Activated CD4-positive, alpha-beta memory T cell treated with anti-CD3 and anti-CD28 coated beads for 36 hours (primary cell): ENCODE results near the gene PLPP7. TPM values are rescaled to one million over a fixed set of nuclear protein-coding genes. Genes with fewer than 3 reads are reported as not detected.
"Not testable (repeated sequence)": the region's sequence is repeated elsewhere in the genome, so short reads cannot be mapped to it uniquely, and the experiment has no call there.

ENCODE experiments used
- CTCF ChIA-PET: fragments of 350-600 bp; sonication (Branson Sonifier 250); formaldehyde crosslinking; loops from one replicate; lab custom pipeline; 2021; ENCODE audit warnings: antibody characterized with exemption, inconsistent platforms; lab: Charles Lee
- POLR2A ChIA-PET: fragments of 350-600 bp; sonication (Branson Sonifier 250); formaldehyde crosslinking; loops from one replicate; lab custom pipeline; 2021; ENCODE audit warnings: antibody characterized with exemption; lab: Charles Lee
- DNase-seq: peaks from one replicate; pipeline ENCODE4 v3.0.0-alpha.2; 2020
- H3K27ac Mint-ChIP-seq: one replicate; pipeline ENCODE4 v1.8.0; 2021; ENCODE audit warnings: mixed read lengths
- H3K27me3 Mint-ChIP-seq: one replicate; pipeline ENCODE4 v1.8.0; 2021; ENCODE audit warnings: mixed read lengths
- H3K36me3 Mint-ChIP-seq: one replicate; pipeline ENCODE4 v1.8.0; 2021; ENCODE audit warnings: mixed read lengths
- H3K4me1 Mint-ChIP-seq: one replicate; pipeline ENCODE4 v1.8.0; 2021; ENCODE audit warnings: low read depth, mixed read lengths
- H3K4me3 Mint-ChIP-seq: one replicate; pipeline ENCODE4 v1.8.0; 2021; ENCODE audit warnings: mild to moderate bottlenecking, mixed read lengths
- H3K9me3 Mint-ChIP-seq: one replicate; pipeline ENCODE4 v1.8.0; 2021; ENCODE audit warnings: mixed read lengths
- intact Hi-C: fragments of 100-400 bp; cut with micrococcal nuclease; formaldehyde crosslinking; loops from one replicate; pipeline ENCODE4 v1.15.1; 2023
- total RNA-seq, 2 experiments: library from RNA; stranded (reverse); gene quantifications; one replicate each; pipeline ENCODE4 v1.2.3, GENCODE V29; 2021

PLPP7 gene
- total RNA-seq, 2 experiments from 2014 or later: not detected

DNA sequence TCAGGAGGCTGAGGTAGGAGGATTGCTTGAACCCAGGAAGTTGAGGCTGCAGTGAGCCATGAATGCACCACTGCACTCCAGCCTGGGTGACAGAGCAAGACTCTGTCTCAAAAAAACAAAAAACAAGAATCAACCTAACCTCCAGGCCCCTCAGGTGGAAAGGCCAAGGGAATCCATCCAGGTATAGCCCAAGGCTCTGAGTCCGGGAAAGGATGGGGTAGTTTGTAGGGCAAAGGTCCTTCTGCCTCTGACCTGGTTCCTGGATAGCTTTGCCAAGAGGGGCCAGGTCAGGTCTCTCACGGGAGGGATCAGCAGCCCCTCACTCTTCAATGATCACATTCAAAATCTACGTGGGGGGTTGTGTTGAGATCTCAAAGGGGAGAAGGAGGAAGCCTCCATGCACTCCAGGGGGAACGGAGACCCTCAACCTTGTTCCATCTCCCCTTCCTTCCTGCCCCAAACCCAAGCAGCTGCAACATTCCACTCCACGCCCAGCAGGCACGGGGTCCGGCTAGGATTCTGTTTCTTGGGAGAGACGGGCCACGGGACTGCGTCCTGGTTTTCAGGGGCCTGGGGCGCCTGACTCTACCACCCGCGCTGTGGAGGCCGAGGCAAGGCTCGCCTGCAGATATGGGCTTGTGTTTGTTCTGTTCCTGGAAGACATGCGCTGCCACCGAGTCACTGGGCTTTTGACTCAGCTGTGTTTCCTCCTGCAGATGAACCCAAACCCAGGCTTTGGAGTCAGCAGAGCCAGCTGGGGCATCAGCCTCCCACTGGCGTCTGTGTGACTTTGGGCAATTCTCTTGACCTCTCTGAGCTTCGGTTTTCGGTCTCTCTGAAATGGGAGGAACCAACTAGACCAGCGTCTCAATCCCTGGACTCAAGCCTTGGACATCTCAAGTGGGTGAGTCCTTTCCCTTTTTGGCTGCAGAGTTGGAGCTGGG, 35.5 kb downstream of the PLPP7 start:
- no peak overlapping the region for H3K4me3 Mint-ChIP-seq
- DNase-seq: no peak
- H3K9me3 Mint-ChIP-seq: no peaks in the 10 kb centered on the region
- ChIA-PET POLR2A (interaction anchor here (0.7 kb wide), 1 partner anchor 24 kb away, joined by 3 read pairs; no protein-coding TSS in a partner anchor), CTCF (interaction anchor here (1.5 kb wide), 1 partner anchor 12 kb away, joined by 10 read pairs; no protein-coding TSS in a partner anchor)
- intact Hi-C loops: no loop called here
- H3K27me3 Mint-ChIP-seq: no peaks in the 10 kb centered on the region
- H3K4me1 Mint-ChIP-seq: no peaks in the 10 kb centered on the region
- no peaks in the 10 kb centered on the region for H3K36me3 Mint-ChIP-seq
- no peak overlapping the region for H3K27ac Mint-ChIP-seq

DNA sequence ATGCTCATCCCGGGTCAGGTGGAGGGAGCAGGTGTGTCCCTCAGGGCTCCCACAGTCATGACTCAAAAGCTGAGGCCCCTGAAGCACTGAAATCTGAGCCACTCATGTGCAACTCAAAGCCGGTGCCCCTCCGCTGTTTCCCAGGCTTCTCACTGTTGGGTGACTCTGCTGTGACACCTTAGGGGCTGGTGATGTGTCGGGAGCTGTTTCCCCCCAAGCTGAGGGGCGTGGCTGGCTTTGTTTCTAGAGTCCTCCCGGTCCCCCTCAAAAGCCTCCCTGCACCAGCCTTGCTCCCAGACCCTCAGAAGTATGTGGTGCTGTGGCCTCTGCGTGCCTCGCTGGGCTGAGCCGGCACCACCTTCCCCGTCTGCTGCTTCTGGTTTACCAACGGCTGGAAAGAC, 39.7 kb downstream of the PLPP7 start:
- ChIA-PET CTCF (interaction anchor here (2.8 kb wide), 1 partner anchor 151 kb away, joined by 8 read pairs; no protein-coding TSS in a partner anchor), POLR2A (no interaction called here)
- intact Hi-C loops: no loop called here
- Mint-ChIP-seq H3K9me3 (no peaks in the 10 kb centered on the region), H3K27me3 (no peaks in the 10 kb centered on the region), H3K36me3 (no peaks in the 10 kb centered on the region), H3K4me3 (no peak overlapping the region), H3K27ac (no peak overlapping the region), H3K4me1 (no peaks in the 10 kb centered on the region)
- no peak for DNase-seq

DNA sequence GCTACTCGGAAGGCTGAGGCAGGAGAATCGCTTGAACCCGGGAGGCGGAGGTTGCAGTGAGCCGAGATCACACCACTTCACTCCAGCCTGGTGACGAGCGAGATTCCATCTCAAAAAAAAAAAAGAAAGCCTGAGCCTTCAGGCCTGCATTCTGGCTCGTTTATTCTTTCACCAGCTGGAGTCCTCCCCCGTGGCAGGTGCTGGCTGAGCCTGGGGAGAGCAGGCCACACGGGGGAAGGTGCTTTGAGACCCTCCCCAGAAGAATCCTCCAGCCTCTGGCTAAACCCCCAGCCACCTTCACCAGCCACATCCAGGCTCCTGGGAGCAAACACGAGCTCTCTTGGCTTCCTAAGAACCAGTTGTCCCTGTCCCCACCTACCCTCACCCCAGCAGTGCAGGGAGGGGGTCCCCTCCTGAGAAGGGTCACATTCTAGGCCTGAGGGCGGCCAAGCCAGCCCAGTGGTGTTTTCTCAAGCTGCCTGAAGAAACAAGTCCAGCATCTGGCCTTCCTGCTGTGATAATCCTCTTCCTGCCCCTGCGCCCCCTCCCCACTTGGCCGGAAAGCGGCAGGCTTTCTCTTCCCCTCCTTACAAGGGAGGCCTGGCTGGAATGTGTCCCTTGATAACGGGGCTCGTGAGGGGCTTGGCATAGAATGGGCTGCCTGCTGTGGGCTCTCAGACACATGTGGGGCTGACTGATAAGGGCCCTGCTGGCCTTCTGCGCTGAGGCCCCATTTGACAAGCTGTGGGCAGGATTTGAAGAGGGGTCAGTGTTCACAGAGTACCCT, 41.5 kb downstream of the PLPP7 start:
- Mint-ChIP-seq H3K4me1 (no peaks in the 10 kb centered on the region), H3K9me3 (no peaks in the 10 kb centered on the region), H3K36me3 (no peaks in the 10 kb centered on the region), H3K27ac (no peak overlapping the region), H3K27me3 (no peaks in the 10 kb centered on the region), H3K4me3 (no peak overlapping the region)
- intact Hi-C loops: no loop called here
- ChIA-PET CTCF (interaction anchor here (1.0 to 2.8 kb wide), 2 partner anchors 150 to 153 kb away, joined by 3 to 8 read pairs; no protein-coding TSS in a partner anchor), POLR2A (no interaction called here)
- no peak for DNase-seq

- H3K27ac Mint-ChIP-seq, H3K4me1 Mint-ChIP-seq, POLR2A ChIA-PET, H3K9me3 Mint-ChIP-seq, H3K27me3 Mint-ChIP-seq, DNase-seq, H3K4me3 Mint-ChIP-seq, H3K36me3 Mint-ChIP-seq, intact Hi-C loops: not testable (repeated sequence)
- CTCF ChIA-PET: interaction anchor here (1.0 kb wide), 1 partner anchor 151 kb away, joined by 3 read pairs; no protein-coding TSS in a partner anchor
Observed at GRCh38 chr9:131331996-131332395, 42.5 kb downstream of the PLPP7 start.

DNA sequence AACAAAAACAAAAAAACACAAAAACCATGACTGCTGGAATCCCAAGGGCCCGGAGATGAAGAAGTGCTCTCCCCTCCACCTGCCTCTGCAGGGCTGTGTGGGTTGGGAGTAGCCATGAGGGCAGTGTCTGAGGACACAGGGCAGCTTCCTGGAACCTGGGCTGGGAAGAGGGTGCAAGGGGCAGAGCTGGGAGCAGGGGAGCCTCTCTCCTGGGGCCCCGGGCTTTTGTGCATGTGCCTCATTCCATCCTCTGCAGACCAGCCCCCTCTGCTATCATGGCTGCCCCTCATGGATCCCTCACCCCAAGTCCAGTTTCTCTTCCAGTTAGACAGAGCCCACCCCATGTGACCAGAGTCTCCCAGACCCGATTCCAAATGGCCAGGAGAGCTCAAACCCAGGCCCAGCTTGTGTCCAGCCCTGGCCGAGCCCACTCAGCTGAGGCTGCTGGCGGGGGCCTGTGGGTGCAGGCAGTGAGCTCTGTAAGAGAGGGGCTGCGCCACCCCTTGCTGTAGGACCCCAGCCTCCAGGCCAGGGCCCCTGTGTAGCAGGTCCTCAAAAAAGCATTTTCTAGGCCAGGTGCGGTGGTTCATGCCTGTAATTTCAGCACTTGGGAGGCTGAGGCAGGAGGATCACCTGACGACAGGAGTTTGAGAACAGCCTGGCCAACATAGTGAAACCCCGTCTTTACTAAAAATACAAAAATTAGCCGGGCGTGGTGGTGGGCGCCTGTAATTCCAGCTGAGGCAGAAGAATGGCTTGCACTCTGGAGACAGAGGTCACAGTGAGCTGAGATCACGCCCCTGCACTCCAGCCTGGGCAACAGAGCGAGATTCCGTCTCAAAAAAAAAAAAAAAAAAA, 44.5 kb downstream of the PLPP7 start:
- ChIA-PET POLR2A (no interaction called here), CTCF (interaction anchor here (6.2 kb wide), 1 partner anchor 155 kb away, joined by 198 read pairs; no protein-coding TSS in a partner anchor)
- Mint-ChIP-seq H3K27ac (no peak overlapping the region), H3K27me3 (no peaks in the 10 kb centered on the region), H3K4me1 (no peaks in the 10 kb centered on the region), H3K4me3 (no peak overlapping the region), H3K36me3 (no peaks in the 10 kb centered on the region), H3K9me3 (no peaks in the 10 kb centered on the region)
- intact Hi-C loops: no loop called here
- DNase-seq: no peak

- POLR2A ChIA-PET: no interaction called here
- Mint-ChIP-seq H3K9me3 (no peaks in the 10 kb centered on the region), H3K27ac (no peak overlapping the region), H3K27me3 (no peaks in the 10 kb centered on the region), H3K36me3 (no peaks in the 10 kb centered on the region), H3K4me1 (no peaks in the 10 kb centered on the region), H3K4me3 (no peak overlapping the region)
- CTCF ChIA-PET: interaction anchor here (0.9 to 6.2 kb wide), 5 partner anchors 16 to 278 kb away, joined by 3 to 198 read pairs (median 24); no protein-coding TSS in a partner anchor
- intact Hi-C loops: loop anchor here (5.0 kb wide), 1 partner anchor 97 kb away; no protein-coding TSS in a partner anchor
- DNase-seq: no peak
Observed at GRCh38 chr9:131334629-131335367, 45.3 kb downstream of the PLPP7 start.

DNA sequence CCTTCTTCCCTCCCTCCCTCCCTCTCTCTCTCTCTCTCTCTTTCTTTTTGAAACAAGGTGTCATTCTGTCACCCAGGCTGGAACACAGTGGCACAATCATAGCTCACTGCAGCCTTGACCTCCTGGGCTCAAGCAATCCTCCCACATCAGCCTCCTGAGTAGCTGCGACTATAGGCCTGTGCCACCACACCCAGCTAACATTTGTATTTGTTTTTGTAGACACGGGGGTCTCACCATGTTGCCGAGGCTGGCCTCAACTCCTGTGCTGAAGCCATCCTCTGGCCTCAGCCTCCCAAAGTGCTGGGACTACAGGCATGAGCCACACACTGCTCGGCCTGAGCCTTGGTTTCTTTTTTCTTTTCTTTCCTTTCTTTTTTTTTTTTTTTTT, 45.8 kb downstream of the PLPP7 start:
- intact Hi-C loops: loop anchor here (5.0 kb wide), 1 partner anchor 98 kb away; no protein-coding TSS in a partner anchor
- no peaks in the 10 kb centered on the region for H3K4me1 Mint-ChIP-seq
- H3K27ac Mint-ChIP-seq: no peak overlapping the region
- no peaks in the 10 kb centered on the region for H3K9me3 Mint-ChIP-seq
- no peaks in the 10 kb centered on the region for H3K27me3 Mint-ChIP-seq
- DNase-seq: no peak
- POLR2A ChIA-PET: no interaction called here
- H3K36me3 Mint-ChIP-seq: no peaks in the 10 kb centered on the region
- CTCF ChIA-PET: interaction anchor here (0.9 to 6.2 kb wide), 12 partner anchors 15 to 289 kb away, joined by 3 to 198 read pairs (median 4); no protein-coding TSS in a partner anchor
- H3K4me3 Mint-ChIP-seq: no peak overlapping the region

GRCh38 chr9:131337131-131337848, 47.8 kb downstream of the PLPP7 start:
- DNase-seq: no peak
- Mint-ChIP-seq H3K27ac (no peak overlapping the region), H3K4me3 (no peak overlapping the region), H3K4me1 (no peaks in the 10 kb centered on the region), H3K27me3 (no peaks in the 10 kb centered on the region), H3K36me3 (no peaks in the 10 kb centered on the region), H3K9me3 (no peaks in the 10 kb centered on the region)
- intact Hi-C loops: loop anchor here (5.0 kb wide), 1 partner anchor 100 kb away; no protein-coding TSS in a partner anchor
- CTCF ChIA-PET: interaction anchor here (0.8 to 6.2 kb wide), 30 partner anchors 10 to 283 kb away, joined by 3 to 198 read pairs (median 5); partner anchors contain the start of gene NUP214
- POLR2A ChIA-PET: interaction anchor here (0.7 to 1.3 kb wide), 3 partner anchors 63 to 212 kb away, joined by 3 to 4 read pairs (median 4); partner anchors contain the start of gene NUP214

DNA sequence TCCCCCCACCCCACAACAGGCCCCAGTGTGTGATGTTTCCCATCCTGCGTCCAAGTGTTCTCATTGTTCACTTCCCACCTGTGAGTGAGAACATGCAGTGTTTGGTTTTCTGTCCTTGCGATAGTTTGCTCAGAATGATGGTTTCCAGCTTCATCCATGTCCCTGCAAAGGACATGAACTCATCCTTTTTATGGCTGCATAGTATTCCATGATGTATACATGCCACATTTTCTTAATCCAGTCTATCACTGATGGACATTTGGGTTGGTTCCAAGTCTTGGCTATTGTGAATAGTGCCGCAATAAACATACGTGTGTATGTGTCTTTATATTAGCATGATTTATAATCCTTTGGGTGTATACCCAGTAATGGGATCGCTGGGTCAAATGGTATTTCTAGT, 49.7 kb downstream of the PLPP7 start:
- POLR2A ChIA-PET, DNase-seq, H3K27me3 Mint-ChIP-seq, H3K4me3 Mint-ChIP-seq, H3K4me1 Mint-ChIP-seq, H3K27ac Mint-ChIP-seq, H3K36me3 Mint-ChIP-seq, H3K9me3 Mint-ChIP-seq: not testable (repeated sequence)
- intact Hi-C loops: loop anchor here (5.0 kb wide), 1 partner anchor 102 kb away; no protein-coding TSS in a partner anchor
- CTCF ChIA-PET: interaction anchor here (6.2 kb wide), 1 partner anchor 161 kb away, joined by 198 read pairs; no protein-coding TSS in a partner anchor

GRCh38 chr9:131344931-131345535, 55.5 kb downstream of the PLPP7 start:
- H3K4me3 Mint-ChIP-seq, intact Hi-C loops, H3K27ac Mint-ChIP-seq, H3K27me3 Mint-ChIP-seq, CTCF ChIA-PET, H3K4me1 Mint-ChIP-seq, H3K9me3 Mint-ChIP-seq, DNase-seq, POLR2A ChIA-PET, H3K36me3 Mint-ChIP-seq: not testable (repeated sequence)
